CD8-positive, alpha-beta memory T cell (primary cell): ENCODE data around the gene PRDM16. TPM values are rescaled to one million over a fixed set of nuclear protein-coding genes. Genes with fewer than 3 reads are reported as not detected.

Experiments used
- CTCF ChIA-PET: fragments of 350-600 bp; sonication (Branson Sonifier 250); formaldehyde crosslinking; loops from one replicate; lab custom pipeline; 2021; ENCODE audit warnings: antibody characterized with exemption; lab: Charles Lee
- POLR2A ChIA-PET: fragments of 350-600 bp; sonication (Branson Sonifier 250); formaldehyde crosslinking; loops from one replicate; lab custom pipeline; 2021; ENCODE audit warnings: antibody characterized with exemption; lab: Charles Lee
- DNase-seq, 5 donors: peaks; one replicate each; pipeline versions ENCODE4 v3.0.0 to v3.0.0-alpha.2; 2020 to 2022; ENCODE audit warnings: mixed read lengths in 1 of 5
- H3K27ac ChIP-seq: one replicate; pipeline ENCODE4 v1.7.0; 2013; ENCODE audit warnings: low read depth, mild to moderate bottlenecking, low read length, moderate library complexity
- H3K27me3 ChIP-seq: 2 replicates; pipeline ENCODE4 v1.7.0; 2013; ENCODE audit warnings: low read length, mild to moderate bottlenecking; ENCODE audit not compliant: insufficient read depth, poor library complexity, severe bottlenecking
- H3K36me3 ChIP-seq: 2 replicates; pipeline ENCODE4 v1.7.0; 2013; ENCODE audit warnings: mild to moderate bottlenecking, low read length, moderate library complexity; ENCODE audit not compliant: insufficient read depth
- H3K4me1 ChIP-seq: 2 replicates; pipeline ENCODE4 v1.7.0; 2013; ENCODE audit warnings: mild to moderate bottlenecking, low read length, moderate library complexity; ENCODE audit not compliant: insufficient read depth
- H3K4me3 ChIP-seq: 2 replicates; pipeline ENCODE4 v1.7.0; 2013; ENCODE audit warnings: mild to moderate bottlenecking, low read length
- H3K9me3 ChIP-seq: 2 replicates; pipeline ENCODE4 v1.7.0; 2013; ENCODE audit warnings: mild to moderate bottlenecking, low read length
- H3K27ac Mint-ChIP-seq, 8 donors: one replicate each; pipeline ENCODE4 v1.8.0; 2020 to 2021; ENCODE audit warnings: mixed read lengths in 8 of 8, mild to moderate bottlenecking in 6 of 8, inconsistent platforms in 3 of 8, moderate library complexity in 3 of 8
- H3K27me3 Mint-ChIP-seq, 2 donors: one replicate each; pipeline ENCODE4 v1.8.0; 2020 to 2021; ENCODE audit warnings: mixed read lengths in 2 of 2, mild to moderate bottlenecking in 1 of 2, moderate library complexity in 1 of 2
- H3K36me3 Mint-ChIP-seq, 3 donors: one replicate each; pipeline ENCODE4 v1.8.0; 2020 to 2021; ENCODE audit warnings: mixed read lengths in 3 of 3, inconsistent platforms in 1 of 3, mild to moderate bottlenecking in 1 of 3
- H3K4me1 Mint-ChIP-seq, 3 donors: one replicate each; pipeline ENCODE4 v1.8.0; 2020 to 2021; ENCODE audit warnings: mixed read lengths in 3 of 3, inconsistent platforms in 1 of 3, mild to moderate bottlenecking in 1 of 3
- H3K4me3 Mint-ChIP-seq, 7 donors: one replicate each; pipeline ENCODE4 v1.8.0; 2020 to 2021; ENCODE audit warnings: mixed read lengths in 7 of 7, mild to moderate bottlenecking in 6 of 7, moderate library complexity in 4 of 7, inconsistent platforms in 2 of 7
- H3K9me3 Mint-ChIP-seq, 5 donors: one replicate each; pipeline ENCODE4 v1.8.0; 2020 to 2022; ENCODE audit warnings: mixed read lengths in 5 of 5, mild to moderate bottlenecking in 3 of 5, moderate library complexity in 2 of 5, inconsistent platforms in 1 of 5
- polyA plus RNA-seq: library from polyadenylated mRNA; unstranded; fragments of 300-500 nt; fragmentation: Illumina TruSeq; gene quantifications from one replicate; pipeline ENCODE4 v1.2.3, GENCODE V29; 2021
- total RNA-seq, 2 experiments: library from RNA; stranded (reverse); gene quantifications; one replicate each; pipeline ENCODE4 v1.2.3, GENCODE V29; 2021

The PRDM16 gene
- total and polyA plus RNA-seq, 3 experiments from 2014 or later: not detected

GRCh38 chr1:3440300-3440681 is 371.3 kb downstream of the PRDM16 start:
- ChIA-PET CTCF (no interaction called here), POLR2A (no interaction called here)
- peaks cover 7 to 13% of the 10 kb centered on the region in 2 donors for H3K27me3 Mint-ChIP-seq
- H3K4me3 ChIP-seq: no peak overlapping the region
- no peaks in the 10 kb centered on the region for H3K4me1 Mint-ChIP-seq
- H3K9me3 Mint-ChIP-seq: peaks cover 0 to 3% (median 0%) of the 10 kb centered on the region in 5 donors
- no peaks in the 10 kb centered on the region for H3K36me3 Mint-ChIP-seq
- H3K27ac Mint-ChIP-seq: no peak overlapping the region
- H3K4me1 ChIP-seq: no peaks in the 10 kb centered on the region
- H3K27ac ChIP-seq: no peak overlapping the region
- H3K27me3 ChIP-seq: no peaks in the 10 kb centered on the region
- H3K9me3 ChIP-seq: no peaks in the 10 kb centered on the region
- peak in 1 of 5 donors; percentile 15 for DNase-seq
- H3K36me3 ChIP-seq: no peaks in the 10 kb centered on the region
- no peak overlapping the region for H3K4me3 Mint-ChIP-seq

DNA sequence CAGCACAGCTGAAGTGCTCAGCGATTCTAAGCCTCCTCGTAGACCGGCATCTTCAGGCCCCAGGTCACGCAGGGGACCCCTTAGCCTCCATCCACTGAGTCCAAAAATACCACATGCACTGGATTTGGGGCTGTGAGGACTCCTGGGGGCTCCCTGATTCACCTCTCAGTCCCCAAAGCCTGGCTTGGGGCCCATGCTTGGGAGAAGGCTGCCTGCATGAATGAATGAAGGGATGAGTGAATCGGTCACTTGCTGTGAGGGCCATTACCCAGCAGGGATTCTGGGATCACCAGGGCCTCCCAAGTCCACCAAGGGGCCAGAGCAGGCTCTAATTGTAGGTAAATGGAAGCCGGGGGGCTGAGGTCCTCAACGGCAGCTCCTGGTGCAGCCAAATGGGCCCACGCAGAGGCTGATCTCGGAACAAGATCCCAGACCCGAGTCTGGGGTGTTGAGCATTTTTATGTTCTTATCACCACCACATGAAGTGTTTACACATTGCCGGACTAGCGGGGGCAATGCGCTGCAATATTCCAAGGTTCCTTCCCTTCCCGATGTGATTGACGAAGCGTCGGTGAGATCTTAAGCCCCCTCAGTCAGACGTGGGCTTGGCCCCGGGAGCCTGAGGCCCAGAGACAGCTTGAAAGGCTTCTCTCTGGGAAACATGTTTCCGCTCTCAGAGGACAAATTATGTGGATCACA is 371.9 kb downstream of the PRDM16 start:
- H3K36me3 ChIP-seq: no peaks in the 10 kb centered on the region
- no peaks in the 10 kb centered on the region for H3K4me1 Mint-ChIP-seq
- POLR2A ChIA-PET: no interaction called here
- no peak overlapping the region for H3K27ac Mint-ChIP-seq
- DNase-seq: no peak
- no peaks in the 10 kb centered on the region for H3K36me3 Mint-ChIP-seq
- no peaks in the 10 kb centered on the region for H3K27me3 ChIP-seq
- peaks cover 0 to 5% (median 0%) of the 10 kb centered on the region in 5 donors for H3K9me3 Mint-ChIP-seq
- no peaks in the 10 kb centered on the region for H3K4me1 ChIP-seq
- H3K4me3 ChIP-seq: no peak overlapping the region
- CTCF ChIA-PET: interaction anchor here (3.9 kb wide), 1 partner anchor 12 kb away, joined by 17 read pairs; no protein-coding TSS in a partner anchor
- peaks cover 7 to 13% of the 10 kb centered on the region in 2 donors for H3K27me3 Mint-ChIP-seq
- no peak overlapping the region for H3K27ac ChIP-seq
- H3K9me3 ChIP-seq: no peaks in the 10 kb centered on the region
- H3K4me3 Mint-ChIP-seq: no peak overlapping the region

DNA sequence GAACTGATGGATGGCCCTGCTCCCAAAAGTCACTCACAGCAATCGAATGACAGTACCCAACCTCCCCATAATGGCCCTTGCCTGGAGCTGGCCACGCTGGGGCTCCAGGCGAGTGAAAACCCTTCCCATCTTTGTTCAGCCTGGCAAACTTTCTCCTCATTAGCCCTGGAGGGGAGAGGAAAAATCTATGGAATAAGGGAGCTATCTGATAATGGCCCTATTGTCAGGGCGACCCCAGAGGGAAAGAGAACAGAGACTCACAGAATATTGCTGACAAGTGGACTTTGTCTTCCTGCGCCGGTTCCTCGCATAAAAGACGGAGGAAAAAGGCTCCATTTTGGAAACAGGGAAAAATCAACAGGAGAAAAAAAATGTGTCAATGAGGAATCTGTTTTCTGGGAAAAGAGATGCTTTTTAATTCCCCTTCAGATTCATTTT is 372.4 kb downstream of the PRDM16 start:
- CTCF ChIA-PET: interaction anchor here (3.9 kb wide), 1 partner anchor 11 kb away, joined by 17 read pairs; no protein-coding TSS in a partner anchor
- no peaks in the 10 kb centered on the region for H3K9me3 ChIP-seq
- no peaks in the 10 kb centered on the region for H3K36me3 Mint-ChIP-seq
- H3K4me3 Mint-ChIP-seq: no peak overlapping the region
- H3K4me1 ChIP-seq: no peaks in the 10 kb centered on the region
- no peak for DNase-seq
- H3K27ac ChIP-seq: no peak overlapping the region
- POLR2A ChIA-PET: no interaction called here
- no peak overlapping the region for H3K4me3 ChIP-seq
- H3K27me3 Mint-ChIP-seq: peaks cover 7 to 13% of the 10 kb centered on the region in 2 donors
- no peaks in the 10 kb centered on the region for H3K4me1 Mint-ChIP-seq
- H3K27ac Mint-ChIP-seq: no peak overlapping the region
- H3K36me3 ChIP-seq: no peaks in the 10 kb centered on the region
- H3K27me3 ChIP-seq: no peaks in the 10 kb centered on the region
- peaks cover 0 to 5% (median 0%) of the 10 kb centered on the region in 5 donors for H3K9me3 Mint-ChIP-seq

- H3K4me3 Mint-ChIP-seq: no peak overlapping the region
- Histone ChIP-seq H3K27me3 (no peaks in the 10 kb centered on the region), H3K9me3 (no peaks in the 10 kb centered on the region), H3K4me1 (no peaks in the 10 kb centered on the region), H3K36me3 (no peaks in the 10 kb centered on the region), H3K27ac (no peak overlapping the region), H3K4me3 (no peak overlapping the region)
- H3K27me3 Mint-ChIP-seq: peaks cover 7 to 13% of the 10 kb centered on the region in 2 donors
- H3K36me3 Mint-ChIP-seq: no peaks in the 10 kb centered on the region
- peaks cover 0 to 7% (median 2%) of the 10 kb centered on the region in 5 donors for H3K9me3 Mint-ChIP-seq
- ChIA-PET CTCF (interaction anchor here (1.2 to 3.9 kb wide), 2 partner anchors 11 to 177 kb away, joined by 3 to 17 read pairs; no protein-coding TSS in a partner anchor), POLR2A (no interaction called here)
- H3K27ac Mint-ChIP-seq: no peak overlapping the region
- no peaks in the 10 kb centered on the region for H3K4me1 Mint-ChIP-seq
- no peak for DNase-seq
Observed at GRCh38 chr1:3441880-3442279, 372.9 kb downstream of the PRDM16 start.

DNA sequence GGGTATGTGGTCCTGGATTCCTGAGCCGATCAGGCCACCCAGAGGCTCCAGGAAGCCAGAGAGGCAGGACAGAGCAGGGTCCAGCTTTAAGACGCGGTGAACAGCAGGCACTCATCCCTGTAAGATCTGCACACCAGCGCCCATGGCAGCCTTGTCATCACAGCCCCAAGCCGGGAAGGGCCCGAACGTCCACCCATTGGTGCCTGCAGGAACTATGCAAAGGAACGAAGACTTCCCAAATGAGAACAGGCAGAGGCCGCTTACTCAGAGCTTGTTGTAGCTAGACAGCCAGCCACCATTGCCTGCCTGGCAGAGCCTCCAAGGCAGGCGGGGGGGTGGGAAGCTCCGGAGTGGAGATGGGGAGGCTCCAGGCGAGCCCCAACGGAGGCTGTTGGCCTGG is 373.3 kb downstream of the PRDM16 start:
- H3K4me3 ChIP-seq: no peak overlapping the region
- peaks cover 0 to 7% (median 7%) of the 10 kb centered on the region in 5 donors for H3K9me3 Mint-ChIP-seq
- no peak overlapping the region for H3K4me3 Mint-ChIP-seq
- no peak overlapping the region for H3K27ac Mint-ChIP-seq
- no peaks in the 10 kb centered on the region for H3K4me1 Mint-ChIP-seq
- H3K27me3 Mint-ChIP-seq: peaks cover 7 to 13% of the 10 kb centered on the region in 2 donors
- DNase-seq: no peak
- ChIA-PET POLR2A (no interaction called here), CTCF (interaction anchor here (1.2 to 3.9 kb wide), 2 partner anchors 10 to 177 kb away, joined by 3 to 17 read pairs; no protein-coding TSS in a partner anchor)
- H3K27me3 ChIP-seq: no peaks in the 10 kb centered on the region
- no peaks in the 10 kb centered on the region for H3K36me3 Mint-ChIP-seq
- H3K36me3 ChIP-seq: no peaks in the 10 kb centered on the region
- no peak overlapping the region for H3K27ac ChIP-seq
- H3K4me1 ChIP-seq: no peaks in the 10 kb centered on the region
- no peaks in the 10 kb centered on the region for H3K9me3 ChIP-seq

DNA sequence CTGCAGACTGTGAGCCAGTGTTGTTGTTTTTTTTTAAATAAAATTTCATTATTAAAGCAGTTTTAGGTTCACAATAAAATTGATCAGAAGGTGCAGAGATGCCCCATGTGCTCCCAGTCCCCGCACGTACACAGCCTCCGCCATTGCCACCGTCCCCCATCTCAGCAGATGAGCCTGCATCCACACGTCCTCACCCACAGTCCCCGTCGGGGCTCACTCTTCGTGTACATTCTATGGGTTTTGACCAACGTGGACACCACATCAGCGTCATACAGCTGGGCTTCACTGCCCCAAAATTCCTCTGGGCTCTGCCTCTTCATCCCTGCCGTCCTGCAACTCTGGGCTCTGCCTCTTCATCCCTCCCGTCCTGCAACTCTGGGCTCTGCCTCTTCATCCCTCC is 373.9 kb downstream of the PRDM16 start:
- CTCF ChIA-PET: interaction anchor here (1.2 to 3.9 kb wide), 2 partner anchors 10 to 176 kb away, joined by 3 to 17 read pairs; no protein-coding TSS in a partner anchor

DNA sequence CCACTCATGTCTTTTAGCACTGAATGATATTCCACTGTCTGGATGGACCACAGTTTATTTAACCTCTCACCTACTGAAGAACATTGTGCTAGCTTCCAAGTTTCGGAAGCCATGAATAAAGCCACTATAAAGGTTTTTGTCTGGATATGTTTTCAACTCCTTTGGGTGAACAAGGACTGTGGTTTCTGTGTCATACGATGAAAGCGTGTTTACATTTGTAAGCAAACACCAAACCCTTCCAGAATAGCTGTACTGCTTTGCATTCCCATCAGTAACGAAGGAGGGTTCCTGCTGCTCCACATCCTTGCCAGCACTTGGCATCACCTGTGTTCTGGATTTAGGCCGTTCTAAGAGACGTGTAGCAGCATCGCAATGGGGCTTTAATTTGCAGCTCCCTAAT is 374.8 kb downstream of the PRDM16 start:
- no peak overlapping the region for H3K27ac ChIP-seq
- no peaks in the 10 kb centered on the region for H3K4me1 ChIP-seq
- Mint-ChIP-seq H3K9me3 (peaks cover 0 to 9% (median 7%) of the 10 kb centered on the region in 5 donors), H3K4me1 (no peaks in the 10 kb centered on the region), H3K27ac (no peak overlapping the region), H3K27me3 (peaks cover 7 to 13% of the 10 kb centered on the region in 2 donors), H3K36me3 (no peaks in the 10 kb centered on the region), H3K4me3 (no peak overlapping the region)
- H3K36me3 ChIP-seq: no peaks in the 10 kb centered on the region
- ChIA-PET CTCF (interaction anchor here (1.3 to 3.9 kb wide), 2 partner anchors 9 to 175 kb away, joined by 5 to 17 read pairs; no protein-coding TSS in a partner anchor), POLR2A (no interaction called here)
- H3K9me3 ChIP-seq: no peaks in the 10 kb centered on the region
- no peak for DNase-seq
- H3K27me3 ChIP-seq: no peaks in the 10 kb centered on the region
- H3K4me3 ChIP-seq: no peak overlapping the region

More for the DNA sequence above, 373.9 kb downstream of the PRDM16 start:
- Histone ChIP-seq H3K36me3 (no peaks in the 10 kb centered on the region), H3K4me1 (no peaks in the 10 kb centered on the region), H3K27ac (no peak overlapping the region), H3K4me3 (no peak overlapping the region), H3K27me3 (no peaks in the 10 kb centered on the region), H3K9me3 (no peaks in the 10 kb centered on the region)
- H3K4me1 Mint-ChIP-seq: no peaks in the 10 kb centered on the region
- H3K27ac Mint-ChIP-seq: no peak overlapping the region
- no peaks in the 10 kb centered on the region for H3K36me3 Mint-ChIP-seq
- H3K9me3 Mint-ChIP-seq: peaks cover 0 to 9% (median 7%) of the 10 kb centered on the region in 5 donors
- no peak overlapping the region for H3K4me3 Mint-ChIP-seq
- POLR2A ChIA-PET: no interaction called here
- no peak for DNase-seq
- H3K27me3 Mint-ChIP-seq: peaks cover 7 to 13% of the 10 kb centered on the region in 2 donors

DNA sequence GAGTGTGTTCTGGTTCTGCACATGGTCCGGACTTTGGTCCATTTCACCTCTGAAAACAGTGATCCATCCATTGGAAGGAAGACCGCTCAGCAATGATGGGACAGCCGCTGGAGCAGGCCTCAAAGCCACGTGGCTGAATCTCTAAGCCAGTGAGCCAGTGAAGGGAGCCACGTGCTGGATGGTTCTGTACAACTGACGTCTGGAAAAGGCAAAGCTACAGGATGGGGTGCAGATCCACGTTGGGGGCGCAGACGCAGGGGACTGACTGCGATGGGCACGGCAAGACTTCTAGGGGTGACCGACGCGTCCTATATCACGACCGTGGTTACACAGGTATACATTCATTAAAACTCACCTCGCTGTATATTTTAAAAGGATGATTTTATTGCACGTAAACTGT is 375.3 kb downstream of the PRDM16 start:
- H3K4me1 ChIP-seq: no peaks in the 10 kb centered on the region
- no peak overlapping the region for H3K4me3 Mint-ChIP-seq
- no peaks in the 10 kb centered on the region for H3K36me3 ChIP-seq
- no peak overlapping the region for H3K27ac ChIP-seq
- no peak overlapping the region for H3K4me3 ChIP-seq
- H3K27me3 ChIP-seq: no peaks in the 10 kb centered on the region
- peaks cover 7 to 13% of the 10 kb centered on the region in 2 donors for H3K27me3 Mint-ChIP-seq
- POLR2A ChIA-PET: no interaction called here
- H3K9me3 Mint-ChIP-seq: peaks cover 0 to 9% (median 7%) of the 10 kb centered on the region in 5 donors
- CTCF ChIA-PET: interaction anchor here (1.3 to 3.9 kb wide), 2 partner anchors 9 to 175 kb away, joined by 5 to 17 read pairs; no protein-coding TSS in a partner anchor
- DNase-seq: no peak
- no peaks in the 10 kb centered on the region for H3K36me3 Mint-ChIP-seq
- H3K27ac Mint-ChIP-seq: no peak overlapping the region
- H3K9me3 ChIP-seq: no peaks in the 10 kb centered on the region
- H3K4me1 Mint-ChIP-seq: no peaks in the 10 kb centered on the region
